Measurements from ENCODE around the gene CTSS. TPM values are rescaled to one million over a fixed set of nuclear protein-coding genes. Genes with fewer than 3 reads are reported as not detected.

CTSS gene
- total and polyA plus RNA-seq, 8 donors, result 21.1 to 473 (median 27.6) TPM

GRCh38 chr1:150809651-150810050 lies 44.1 kb upstream of the CTSS start:
- intact Hi-C loops (cut with DNase I), result no loop called here
- H3K9me3 ChIP-seq, result no peaks in the 10 kb centered on the region
- no peak for TF ChIP-seq CTCF (IDR thresholded peaks at IDR 0.05)
- peaks cover 0 to 41% of the 10 kb centered on the region in 2 donors for H3K36me3 ChIP-seq
- H3K27me3 ChIP-seq, result no peaks in the 10 kb centered on the region
- H3K27ac ChIP-seq, result no peak overlapping the region
- ATAC-seq, result no peak
- H3K4me3 ChIP-seq, result no peak overlapping the region
- no peak for DNase-seq
- H3K4me1 ChIP-seq, result peaks cover 8 to 22% of the 10 kb centered on the region in 2 donors

GRCh38 chr1:150808846-150809245 lies 43.3 kb upstream of the CTSS start:
- no peak overlapping the region for H3K4me3 ChIP-seq
- H3K27me3 ChIP-seq, result no peaks in the 10 kb centered on the region
- intact Hi-C loops (cut with DNase I), result no loop called here
- H3K9me3 ChIP-seq, result no peaks in the 10 kb centered on the region
- peaks cover 0 to 35% of the 10 kb centered on the region in 2 donors for H3K36me3 ChIP-seq
- ATAC-seq (peak; percentile 4), DNase-seq (no peak)
- TF ChIP-seq CTCF (IDR thresholded peaks at IDR 0.05), result no peak
- peak overlapping the region in 1 of 2 donors; percentile 51 for H3K27ac ChIP-seq
- peaks cover 8 to 22% of the 10 kb centered on the region in 2 donors for H3K4me1 ChIP-seq

DNA sequence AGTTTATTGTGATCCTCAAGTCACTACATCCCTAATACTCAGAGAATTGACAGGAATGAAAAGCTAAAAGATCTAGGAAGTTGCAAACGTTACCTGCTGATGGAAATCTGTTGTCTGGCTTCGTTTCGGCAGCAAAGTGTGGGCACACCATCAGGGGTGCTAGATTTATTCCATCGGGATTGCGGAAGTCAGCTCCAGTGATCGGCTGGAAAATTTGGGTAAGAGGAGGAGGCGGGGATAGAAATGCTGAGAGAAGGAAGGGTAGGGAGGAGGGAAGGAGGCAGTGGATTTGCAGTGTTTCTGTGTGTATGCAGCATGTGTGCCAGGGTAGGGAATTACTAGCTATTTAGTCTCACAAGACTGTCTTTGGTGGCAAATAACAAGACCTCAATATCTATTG lies 42.5 kb upstream of the CTSS start, which contains the start of gene CTSK:
Gene CTSK, minus strand, starts transcription at position 140 of the 400 bp plus-strand sequence. CDS start 1,455 bp downstream, outside the sequence.
- Histone ChIP-seq H3K9me3 (no peaks in the 10 kb centered on the region), H3K4me1 (peaks cover 8 to 22% of the 10 kb centered on the region in 2 donors), H3K4me3 (peak within 1 kb of the TSS in 1 of 2 donors; percentile 12), H3K27me3 (no peaks in the 10 kb centered on the region), H3K36me3 (peaks cover 0 to 35% of the 10 kb centered on the region in 2 donors), H3K27ac (peak within 1 kb of the TSS in 1 of 2 donors; percentile 51)
- TF ChIP-seq CTCF (IDR thresholded peaks at IDR 0.05), result no peak
- intact Hi-C loops (cut with DNase I), result no loop called here
- ATAC-seq (peak; percentile 35), DNase-seq (peak in 1 of 4 donors; percentile 40)

- H3K27me3 ChIP-seq, result no peaks in the 10 kb centered on the region
- no peak for TF ChIP-seq CTCF (IDR thresholded peaks at IDR 0.05)
- DNase-seq (no peak), ATAC-seq (peak; percentile 16)
- no peaks in the 10 kb centered on the region for H3K9me3 ChIP-seq
- H3K36me3 ChIP-seq, result peaks cover 0 to 35% of the 10 kb centered on the region in 2 donors
- intact Hi-C loops (cut with DNase I), result no loop called here
- H3K4me3 ChIP-seq, result peak overlapping the region in 1 of 2 donors; percentile 12
- H3K4me1 ChIP-seq, result peaks cover 8 to 22% of the 10 kb centered on the region in 2 donors
- H3K27ac ChIP-seq, result peak overlapping the region in 1 of 2 donors; percentile 51
These were observed 41.9 kb upstream of the CTSS start for GRCh38 chr1:150807249-150808023.

DNA sequence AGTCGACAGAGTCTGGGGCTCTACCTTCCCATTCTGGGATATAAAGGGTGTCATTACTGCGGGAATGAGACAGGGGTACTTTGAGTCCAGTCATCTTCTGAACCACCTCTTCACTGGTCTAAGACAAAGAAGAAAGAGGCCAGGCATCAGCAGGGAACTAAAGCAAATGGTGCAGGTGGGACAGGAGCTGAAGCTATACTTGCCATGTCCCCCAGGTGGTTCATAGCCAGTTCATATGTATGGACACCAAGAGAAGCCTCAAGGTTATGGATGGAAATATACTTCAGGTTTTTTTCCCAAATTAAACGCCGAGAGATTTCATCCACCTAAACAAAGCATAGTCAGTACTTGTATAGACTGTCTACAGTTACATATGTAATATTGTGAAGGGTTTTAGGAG lies 40.3 kb upstream of the CTSS start:
- H3K27ac ChIP-seq, result no peak overlapping the region
- ATAC-seq, result no peak
- no peak overlapping the region for H3K4me3 ChIP-seq
- H3K36me3 ChIP-seq, result peaks cover 0 to 22% of the 10 kb centered on the region in 2 donors
- TF ChIP-seq CTCF (IDR thresholded peaks at IDR 0.05), result no peak
- H3K4me1 ChIP-seq, result peaks cover 8 to 22% of the 10 kb centered on the region in 2 donors
- H3K9me3 ChIP-seq, result no peaks in the 10 kb centered on the region
- no peak for DNase-seq
- no peaks in the 10 kb centered on the region for H3K27me3 ChIP-seq
- intact Hi-C loops (cut with DNase I), result no loop called here
